Measurements from ENCODE around the gene LMO4. TPM values are rescaled to one million over a fixed set of nuclear protein-coding genes. Genes with fewer than 3 reads are reported as not detected.

The LMO4 gene
- polyA plus RNA-seq, 2 of the 4 experiments (the other 2 are of a cell fraction), result 54.7 to 68.9 TPM

DNA sequence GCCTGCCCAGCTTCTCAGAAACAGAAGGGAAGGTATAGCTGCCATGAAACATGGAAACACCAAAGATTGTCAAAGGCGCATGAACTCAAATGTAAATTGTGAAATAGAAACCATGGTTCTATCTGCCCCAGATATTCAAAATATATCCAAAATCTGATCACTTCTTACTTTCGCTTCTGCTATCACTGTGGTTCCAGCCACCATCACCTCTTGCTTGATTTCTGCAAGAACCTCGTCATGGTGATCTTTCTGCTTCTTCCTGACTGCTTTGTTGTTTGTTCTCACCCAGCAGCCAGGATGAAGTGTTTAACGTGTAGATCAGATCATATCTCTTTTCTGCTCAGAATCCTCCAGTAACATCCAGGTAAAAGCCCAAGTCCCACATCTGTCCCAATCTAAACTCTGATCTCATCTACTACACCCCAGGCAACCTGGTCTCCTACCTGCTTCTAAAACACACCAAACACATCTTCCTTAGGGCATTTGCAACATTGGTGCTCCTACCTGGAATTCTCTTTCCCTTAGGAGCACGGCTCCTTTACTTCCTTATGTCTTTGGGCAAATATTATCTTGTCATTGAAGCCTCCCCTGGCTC is 10.5 kb upstream of the LMO4 start (continued):
- TF ChIP-seq, protein P1, sequence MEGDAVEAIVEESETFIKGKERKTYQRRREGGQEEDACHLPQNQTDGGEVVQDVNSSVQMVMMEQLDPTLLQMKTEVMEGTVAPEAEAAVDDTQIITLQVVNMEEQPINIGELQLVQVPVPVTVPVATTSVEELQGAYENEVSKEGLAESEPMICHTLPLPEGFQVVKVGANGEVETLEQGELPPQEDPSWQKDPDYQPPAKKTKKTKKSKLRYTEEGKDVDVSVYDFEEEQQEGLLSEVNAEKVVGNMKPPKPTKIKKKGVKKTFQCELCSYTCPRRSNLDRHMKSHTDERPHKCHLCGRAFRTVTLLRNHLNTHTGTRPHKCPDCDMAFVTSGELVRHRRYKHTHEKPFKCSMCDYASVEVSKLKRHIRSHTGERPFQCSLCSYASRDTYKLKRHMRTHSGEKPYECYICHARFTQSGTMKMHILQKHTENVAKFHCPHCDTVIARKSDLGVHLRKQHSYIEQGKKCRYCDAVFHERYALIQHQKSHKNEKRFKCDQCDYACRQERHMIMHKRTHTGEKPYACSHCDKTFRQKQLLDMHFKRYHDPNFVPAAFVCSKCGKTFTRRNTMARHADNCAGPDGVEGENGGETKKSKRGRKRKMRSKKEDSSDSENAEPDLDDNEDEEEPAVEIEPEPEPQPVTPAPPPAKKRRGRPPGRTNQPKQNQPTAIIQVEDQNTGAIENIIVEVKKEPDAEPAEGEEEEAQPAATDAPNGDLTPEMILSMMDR (IDR thresholded peaks at IDR 0.05), result no peak
- TF ChIP-seq EP300 (IDR thresholded peaks at IDR 0.05), result no peak

GRCh38 chr1:87318806-87319205 is 9.9 kb upstream of the LMO4 start:
- ATAC-seq, result no peak
- Histone ChIP-seq H3K4me2 (no peak overlapping the region), H3K4me1 (no peaks in the 10 kb centered on the region), H3K9me3 (no peaks in the 10 kb centered on the region), H3K27ac (no peak overlapping the region), H3K4me3 (no peak overlapping the region)
- 7% methylated on average over 1 of the region's 1 CpG for WGBS (ENCODE audit: missing lambda C conversion rate)
- CTCF ChIA-PET, result no interaction called here
- DNase-seq (ENCODE audit: low read depth in 1 of 2, low spot score in 1 of 2), result no peak
- POLR2A ChIA-PET, result no interaction called here
- TF ChIP-seq, protein P2, sequence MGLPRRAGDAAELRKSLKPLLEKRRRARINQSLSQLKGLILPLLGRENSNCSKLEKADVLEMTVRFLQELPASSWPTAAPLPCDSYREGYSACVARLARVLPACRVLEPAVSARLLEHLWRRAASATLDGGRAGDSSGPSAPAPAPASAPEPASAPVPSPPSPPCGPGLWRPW (IDR thresholded peaks at IDR 0.05), result no peak
- no peak for TF ChIP-seq SREBF2 (IDR thresholded peaks at IDR 0.05)
- TF ChIP-seq, protein P3, sequence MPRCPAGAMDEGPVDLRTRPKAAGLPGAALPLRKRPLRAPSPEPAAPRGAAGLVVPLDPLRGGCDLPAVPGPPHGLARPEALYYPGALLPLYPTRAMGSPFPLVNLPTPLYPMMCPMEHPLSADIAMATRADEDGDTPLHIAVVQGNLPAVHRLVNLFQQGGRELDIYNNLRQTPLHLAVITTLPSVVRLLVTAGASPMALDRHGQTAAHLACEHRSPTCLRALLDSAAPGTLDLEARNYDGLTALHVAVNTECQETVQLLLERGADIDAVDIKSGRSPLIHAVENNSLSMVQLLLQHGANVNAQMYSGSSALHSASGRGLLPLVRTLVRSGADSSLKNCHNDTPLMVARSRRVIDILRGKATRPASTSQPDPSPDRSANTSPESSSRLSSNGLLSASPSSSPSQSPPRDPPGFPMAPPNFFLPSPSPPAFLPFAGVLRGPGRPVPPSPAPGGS (IDR thresholded peaks at IDR 0.05), result no peak
- no peak for TF ChIP-seq ZC3H11A (IDR thresholded peaks at IDR 0.05)
- TF ChIP-seq, protein P4, sequence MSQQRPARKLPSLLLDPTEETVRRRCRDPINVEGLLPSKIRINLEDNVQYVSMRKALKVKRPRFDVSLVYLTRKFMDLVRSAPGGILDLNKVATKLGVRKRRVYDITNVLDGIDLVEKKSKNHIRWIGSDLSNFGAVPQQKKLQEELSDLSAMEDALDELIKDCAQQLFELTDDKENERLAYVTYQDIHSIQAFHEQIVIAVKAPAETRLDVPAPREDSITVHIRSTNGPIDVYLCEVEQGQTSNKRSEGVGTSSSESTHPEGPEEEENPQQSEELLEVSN (IDR thresholded peaks at IDR 0.05; ENCODE audit: borderline replicate concordance, low read depth), result no peak
- TF ChIP-seq KDM5A (IDR thresholded peaks at IDR 0.05), result no peak
- no peak for TF ChIP-seq NFE2L2 (conservative IDR thresholded peaks at IDR 0.05; ENCODE audit: low read length)
- no peak for TF ChIP-seq ATOH8 (CRISPR knock-in tag; IDR thresholded peaks at IDR 0.05; ENCODE audit: low read depth)
- TF ChIP-seq HEYL (CRISPR knock-in tag; IDR thresholded peaks at IDR 0.05), result no peak
- TF ChIP-seq, protein P5, sequence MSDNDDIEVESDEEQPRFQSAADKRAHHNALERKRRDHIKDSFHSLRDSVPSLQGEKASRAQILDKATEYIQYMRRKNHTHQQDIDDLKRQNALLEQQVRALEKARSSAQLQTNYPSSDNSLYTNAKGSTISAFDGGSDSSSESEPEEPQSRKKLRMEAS (IDR thresholded peaks at IDR 0.05), result no peak
- TF ChIP-seq FOXS1 (CRISPR knock-in tag; IDR thresholded peaks at IDR 0.05), result no peak
- no peak for FAIRE-seq

GRCh38 chr1:87325982-87326738 is 2.5 kb upstream of the LMO4 start:
- H3K4me2 ChIP-seq, result peak overlapping the region; percentile 45
- H3K4me3 ChIP-seq, result no peak overlapping the region
- ATAC-seq (no peak), FAIRE-seq (no peak), DNase-seq (ENCODE audit: low read depth in 1 of 2, low spot score in 1 of 2) (peak; percentile 22 to 56)
- H3K27ac ChIP-seq, result peak overlapping the region in 1 of 2 experiments; percentile 68; a peak in 3 of 6 replicates
- CTCF ChIA-PET, result interaction anchor here (0.8 to 3.0 kb wide), 13 partner anchors 9 to 735 kb away, joined by 3 to 24 read pairs (median 3); no protein-coding TSS in a partner anchor
- 33% methylated on average over 10 of the region's 10 CpGs for WGBS (ENCODE audit: missing lambda C conversion rate)
- peaks cover 6% of the 10 kb centered on the region; the same call in 1 of the 3 replicates for H3K4me1 ChIP-seq
- POLR2A ChIA-PET, result no interaction called here
- no peaks in the 10 kb centered on the region for H3K9me3 ChIP-seq
- TF ChIP-seq ATOH8 (CRISPR knock-in tag; IDR thresholded peaks at IDR 0.05; ENCODE audit: low read depth), result no peak
- TF ChIP-seq SMC3 (IDR thresholded peaks at IDR 0.05), result peak; percentile 59; the same call in 2 of the 3 replicates
- no peak for TF ChIP-seq HOXB13 (CRISPR knock-in tag; IDR thresholded peaks at IDR 0.05; ENCODE audit: low read depth)
- TF ChIP-seq RCOR1 (IDR thresholded peaks at IDR 0.05; ENCODE audit: low read depth, low read length), result no peak
- no peak for TF ChIP-seq RARB (CRISPR knock-in tag; IDR thresholded peaks at IDR 0.05)
- TF ChIP-seq, protein P2 (IDR thresholded peaks at IDR 0.05), result no peak
- TF ChIP-seq GATA3 (IDR thresholded peaks at IDR 0.05; ENCODE audit: borderline replicate concordance), result no peak
- TF ChIP-seq REST (IDR thresholded peaks at IDR 0.05), result no peak
- TF ChIP-seq RAD21 (conservative IDR thresholded peaks at IDR 0.05 in 1 of 2, IDR thresholded peaks at IDR 0.05 in 1 of 2), result peak; percentile 64 to 69
- TF ChIP-seq, protein P5 (IDR thresholded peaks at IDR 0.05), result no peak

All from A549 (cell line).